ENCODE measurements around the gene RHOU. TPM values are rescaled to one million over a fixed set of nuclear protein-coding genes. Genes with fewer than 3 reads are reported as not detected.

The RHOU gene
- total RNA-seq, 2 donors from 2014 or later: 15.7 to 24.6 TPM

DNA sequence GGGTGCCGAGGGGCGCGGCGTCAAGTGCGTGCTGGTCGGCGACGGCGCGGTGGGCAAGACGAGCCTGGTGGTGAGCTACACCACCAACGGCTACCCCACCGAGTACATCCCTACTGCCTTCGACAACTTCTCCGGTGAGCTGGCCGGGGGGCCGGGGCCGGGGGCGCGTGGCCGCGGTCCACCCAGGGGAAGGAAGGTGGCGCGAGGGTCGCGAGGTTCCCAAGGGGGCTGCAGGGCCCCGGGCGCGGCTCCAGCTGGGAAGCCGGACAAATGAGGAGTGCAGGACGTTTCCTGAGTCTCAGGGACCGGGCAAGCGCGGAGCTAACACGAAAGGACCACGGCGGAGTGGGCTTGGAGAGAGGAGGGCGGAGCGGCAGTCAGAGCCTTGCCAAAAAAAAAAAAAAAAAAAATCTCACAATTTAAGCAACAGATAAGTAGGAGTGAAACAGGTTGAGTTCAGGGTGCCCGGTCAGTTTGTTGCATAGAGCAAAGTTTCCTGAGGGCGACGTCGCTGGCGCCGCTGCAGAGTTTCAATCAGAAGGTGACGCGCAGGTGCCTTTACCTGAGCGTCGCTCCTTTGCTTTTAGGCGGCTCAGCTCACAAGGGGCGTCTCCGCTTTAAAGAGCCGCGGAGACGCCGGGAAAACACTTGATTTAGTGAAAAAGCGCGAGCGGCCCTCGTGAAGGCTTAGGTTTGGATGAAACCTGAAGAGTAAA, 750 bp downstream of the RHOU start:
- DNase-seq (ENCODE audit: low spot score): peak; percentile 84
- intact Hi-C loops (cut with DNase I): loop anchor here (2.0 to 10.0 kb wide), 3 partner anchors 329 to 493 kb away; no protein-coding TSS in a partner anchor

DNA sequence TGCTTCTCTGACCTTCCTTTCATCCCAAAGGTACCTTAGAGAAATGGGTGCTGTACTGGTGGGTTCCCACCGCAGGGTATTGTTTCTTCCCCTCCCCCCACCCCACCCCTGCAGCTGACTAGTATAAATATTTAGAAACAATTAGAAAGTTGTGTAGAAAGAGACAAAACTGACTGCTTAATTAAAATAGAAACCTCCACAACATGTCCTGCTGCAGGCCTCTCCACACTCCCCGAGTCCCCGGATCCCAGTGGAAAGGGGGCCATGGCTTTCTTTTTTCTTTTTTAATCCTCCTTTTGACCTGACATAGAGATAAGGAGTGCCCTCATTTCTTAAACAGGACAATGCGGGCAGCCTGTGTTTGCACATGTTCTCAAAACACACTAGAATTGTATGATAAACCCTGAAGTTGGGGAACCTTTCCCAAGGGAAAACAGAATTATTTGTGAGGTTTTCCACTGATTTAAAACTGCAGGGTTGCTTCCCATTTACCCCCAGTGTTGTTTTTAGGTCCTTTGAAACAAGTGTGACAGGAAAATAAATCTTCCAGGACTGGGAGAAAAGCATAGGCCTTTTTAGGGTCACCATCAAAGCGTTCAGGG, 1.7 kb downstream of the RHOU start:
- DNase-seq (ENCODE audit: low spot score): no peak
- intact Hi-C loops (cut with DNase I): loop anchor here in 1 of 2 donors (10.0 kb wide), 2 partner anchors 328 to 488 kb away; no protein-coding TSS in a partner anchor

DNA sequence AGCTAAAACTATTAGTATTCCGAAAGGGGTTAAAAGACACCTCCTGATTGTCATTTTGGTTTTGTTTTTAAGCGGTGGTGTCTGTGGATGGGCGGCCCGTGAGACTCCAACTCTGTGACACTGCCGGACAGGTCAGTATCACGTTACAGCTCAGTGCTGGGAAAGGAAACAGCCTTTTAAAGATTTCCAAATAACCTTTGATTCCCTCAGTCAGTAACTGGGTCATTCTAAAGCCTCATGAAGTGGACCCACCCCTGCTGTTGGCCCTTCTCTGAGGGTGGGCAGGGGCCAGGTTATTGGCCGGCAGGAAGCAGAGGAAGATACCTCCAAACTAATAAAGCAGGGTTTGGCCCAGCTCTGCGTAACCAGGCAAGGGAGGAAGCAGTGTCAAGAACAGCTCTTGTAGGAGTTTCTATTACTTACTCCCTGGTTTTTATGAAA, 2.3 kb downstream of the RHOU start:
- no peak for DNase-seq (ENCODE audit: low spot score)
- intact Hi-C loops (cut with DNase I): loop anchor here in 1 of 2 donors (10.0 kb wide), 2 partner anchors 327 to 487 kb away; no protein-coding TSS in a partner anchor

- no peak for DNase-seq (ENCODE audit: low spot score)
- intact Hi-C loops (cut with DNase I): loop anchor here in 1 of 2 donors (10.0 kb wide), 2 partner anchors 325 to 485 kb away; no protein-coding TSS in a partner anchor
Observed at GRCh38 chr1:228739826-228740225, 4.5 kb downstream of the RHOU start.

GRCh38 chr1:228740543-228741317, 5.5 kb downstream of the RHOU start:
- intact Hi-C loops (cut with DNase I): no loop called here
- no peak for DNase-seq (ENCODE audit: low spot score)

DNA sequence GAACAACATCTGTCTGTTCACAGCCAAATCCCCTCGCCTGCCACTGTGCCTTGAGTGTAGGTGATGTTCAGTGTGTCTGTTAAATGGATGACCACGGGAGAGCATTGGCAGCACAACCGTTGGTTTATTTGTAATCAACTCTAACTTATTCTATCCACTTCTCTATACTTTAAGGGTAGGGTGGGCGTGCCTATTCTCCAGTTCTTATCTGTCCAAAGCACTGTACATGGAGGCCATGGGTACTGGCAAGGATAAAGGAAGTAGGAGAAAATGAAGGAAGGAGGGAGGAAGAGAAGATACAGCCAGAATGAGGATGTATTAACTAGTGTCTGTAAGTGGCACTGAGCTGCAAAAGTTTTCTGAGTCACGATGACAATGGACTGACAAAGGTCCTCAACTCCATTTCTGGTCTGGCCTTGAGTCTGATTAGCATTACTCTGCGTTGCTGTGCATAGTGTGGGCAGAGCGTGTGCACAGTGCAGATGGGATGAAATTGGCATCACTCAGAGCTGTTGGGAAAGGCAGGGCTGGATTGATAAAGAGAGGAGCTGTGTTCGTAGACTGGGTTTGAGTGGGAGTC, 7.1 kb downstream of the RHOU start:
- DNase-seq (ENCODE audit: low spot score): no peak
- intact Hi-C loops (cut with DNase I): no loop called here

DNA sequence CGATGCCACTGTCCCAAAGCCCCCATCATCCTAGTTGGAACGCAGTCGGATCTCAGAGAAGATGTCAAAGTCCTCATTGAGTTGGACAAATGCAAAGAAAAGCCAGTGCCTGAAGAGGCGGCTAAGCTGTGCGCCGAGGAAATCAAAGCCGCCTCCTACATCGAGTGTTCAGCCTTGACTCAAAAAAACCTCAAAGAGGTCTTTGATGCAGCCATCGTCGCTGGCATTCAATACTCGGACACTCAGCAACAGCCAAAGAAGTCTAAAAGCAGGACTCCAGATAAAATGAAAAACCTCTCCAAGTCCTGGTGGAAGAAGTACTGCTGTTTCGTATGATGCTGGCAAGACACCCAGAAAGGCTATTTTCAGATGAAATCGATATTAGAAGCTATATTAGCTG, 8.1 kb downstream of the RHOU start:
- intact Hi-C loops (cut with DNase I): no loop called here
- DNase-seq (ENCODE audit: low spot score): no peak

DNA sequence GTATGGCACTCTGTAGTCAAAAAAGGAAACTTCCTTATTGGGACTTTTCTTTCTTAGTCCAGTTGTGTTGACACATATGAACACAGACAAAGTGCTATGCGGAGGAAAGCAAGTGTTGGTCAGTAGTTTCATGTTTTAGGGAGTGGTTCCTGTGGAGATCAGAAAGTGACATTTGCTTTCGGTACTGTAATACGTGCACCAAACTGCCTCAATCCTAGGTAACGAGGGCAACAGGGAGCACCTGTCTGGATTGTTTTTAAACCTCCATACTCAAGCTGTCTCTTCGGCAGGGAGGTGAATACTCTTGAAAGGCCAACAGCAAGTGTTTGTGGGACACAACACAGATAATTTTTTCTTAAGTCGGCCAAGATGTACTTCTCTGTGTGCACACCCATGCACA, 9.1 kb downstream of the RHOU start:
- intact Hi-C loops (cut with DNase I): no loop called here
- DNase-seq (ENCODE audit: low spot score): no peak

GRCh38 chr1:228744918-228745317, 9.6 kb downstream of the RHOU start:
- intact Hi-C loops (cut with DNase I): no loop called here
- no peak for DNase-seq (ENCODE audit: low spot score)

DNA sequence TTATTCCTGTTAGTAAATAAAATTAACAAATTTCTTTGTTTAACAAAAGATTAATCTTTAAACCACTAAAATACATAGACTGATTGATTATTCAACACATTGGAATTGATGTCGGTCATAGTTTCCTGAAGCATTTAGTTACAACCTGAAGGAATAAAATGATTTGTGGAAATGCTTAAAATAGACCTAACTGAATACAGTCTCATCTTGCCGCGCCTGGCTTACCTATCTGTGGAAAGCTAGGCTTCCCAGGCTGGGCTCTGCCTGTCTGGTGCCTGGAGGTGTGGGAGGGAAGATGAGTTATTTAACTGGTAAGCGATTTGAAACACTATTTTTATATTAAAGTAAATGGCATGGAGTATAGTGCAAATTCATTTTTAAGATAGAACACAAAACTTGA, 10.2 kb downstream of the RHOU start:
- intact Hi-C loops (cut with DNase I): no loop called here
- no peak for DNase-seq (ENCODE audit: low spot score)

DNA sequence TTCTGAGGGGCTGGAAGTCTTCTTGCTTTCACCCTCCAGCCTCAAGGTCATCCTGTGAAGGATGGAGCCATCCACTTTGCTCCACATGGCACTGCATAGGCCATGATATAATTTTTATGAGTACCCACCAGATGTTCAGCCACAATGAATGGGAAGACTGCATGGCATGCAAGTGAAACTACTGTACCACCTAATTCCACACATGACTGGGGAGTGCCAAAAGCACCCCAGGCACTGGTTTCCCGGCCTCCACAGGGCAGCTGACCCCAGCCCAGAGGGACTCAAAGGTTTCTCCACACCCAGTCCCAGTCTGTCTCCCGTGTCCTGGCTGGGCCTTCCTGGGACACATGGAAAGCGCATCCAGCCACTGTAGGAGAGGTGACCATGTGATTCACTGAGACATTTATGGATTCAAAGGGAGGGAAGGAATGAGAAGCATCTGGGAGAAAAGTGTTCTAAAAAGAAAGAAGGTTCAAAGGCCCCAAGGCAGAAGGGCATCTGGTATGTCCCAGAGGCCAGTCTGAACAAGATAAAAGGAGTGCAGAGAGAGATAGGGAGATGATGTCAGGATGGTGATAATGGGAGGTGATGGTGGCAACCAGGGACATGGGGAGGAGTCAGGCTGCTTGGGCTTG, 12.1 kb downstream of the RHOU start:
- no peak for DNase-seq (ENCODE audit: low spot score)
- intact Hi-C loops (cut with DNase I): no loop called here

- no peak for DNase-seq (ENCODE audit: low spot score)
- intact Hi-C loops (cut with DNase I): no loop called here
Observed at GRCh38 chr1:228748029-228748428, 12.8 kb downstream of the RHOU start.

DNA sequence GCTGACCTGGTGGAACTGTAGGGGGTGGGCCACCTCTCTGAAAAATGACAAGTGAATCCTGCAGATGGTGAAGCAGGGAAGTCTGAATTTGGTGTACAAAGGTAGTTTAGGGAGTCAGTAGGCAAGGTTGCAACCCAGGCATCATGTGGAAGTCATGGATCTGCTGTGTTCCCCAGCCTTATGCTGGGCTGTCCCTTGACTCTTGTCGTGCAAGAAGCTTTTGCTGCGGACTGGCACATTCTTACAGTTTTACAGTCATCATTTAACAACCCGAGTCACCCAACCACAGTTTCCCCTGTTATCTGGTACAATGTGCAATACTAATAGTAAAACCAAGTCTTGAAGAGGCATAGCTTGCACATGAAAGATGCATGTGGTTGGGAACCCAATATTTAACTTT, 13.2 kb downstream of the RHOU start:
- intact Hi-C loops (cut with DNase I): no loop called here
- no peak for DNase-seq (ENCODE audit: low spot score)

DNA sequence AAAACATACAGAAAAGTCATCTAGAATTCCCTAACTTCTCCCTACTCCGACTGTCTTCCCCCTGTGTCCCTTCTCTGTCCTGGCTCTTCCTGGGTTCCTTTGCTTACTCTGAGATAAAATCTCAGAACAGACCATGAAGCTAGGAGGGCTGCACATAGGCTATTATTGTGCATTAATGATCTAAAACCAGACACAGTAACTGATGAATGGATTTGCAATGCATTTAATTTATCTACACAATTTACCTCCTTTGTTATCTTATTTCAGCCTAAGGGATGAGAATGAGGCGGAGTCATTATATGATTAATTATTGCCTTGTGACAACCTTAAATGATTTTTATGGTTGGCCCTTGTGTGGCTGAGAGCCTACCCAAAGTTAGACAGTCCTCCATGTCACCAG, 14.5 kb downstream of the RHOU start:
- intact Hi-C loops (cut with DNase I): no loop called here
- no peak for DNase-seq (ENCODE audit: low spot score)

DNA sequence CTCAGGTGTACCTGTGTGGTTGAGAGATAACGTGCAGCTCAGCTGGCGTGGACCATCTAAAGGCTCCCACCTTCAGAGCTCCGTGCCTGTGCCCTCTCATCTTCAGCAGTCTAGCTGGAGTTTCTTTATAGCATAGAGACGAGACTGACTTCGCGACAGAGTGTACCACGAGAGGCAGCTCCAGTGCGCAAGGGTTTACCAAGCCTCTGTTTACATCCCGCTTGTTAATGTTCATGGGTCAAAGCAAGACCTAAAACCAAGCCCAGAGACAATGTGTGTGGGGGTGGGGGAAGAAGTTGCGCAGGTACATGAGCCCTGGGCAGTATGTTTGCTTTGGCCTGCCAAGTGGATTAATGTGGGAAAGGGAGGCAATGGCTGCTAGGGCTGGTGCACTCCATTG, 15.6 kb downstream of the RHOU start:
- no peak for DNase-seq (ENCODE audit: low spot score)
- intact Hi-C loops (cut with DNase I): no loop called here

- intact Hi-C loops (cut with DNase I): no loop called here
Observed at GRCh38 chr1:228751360-228752098, 16.2 kb downstream of the RHOU start.

DNA sequence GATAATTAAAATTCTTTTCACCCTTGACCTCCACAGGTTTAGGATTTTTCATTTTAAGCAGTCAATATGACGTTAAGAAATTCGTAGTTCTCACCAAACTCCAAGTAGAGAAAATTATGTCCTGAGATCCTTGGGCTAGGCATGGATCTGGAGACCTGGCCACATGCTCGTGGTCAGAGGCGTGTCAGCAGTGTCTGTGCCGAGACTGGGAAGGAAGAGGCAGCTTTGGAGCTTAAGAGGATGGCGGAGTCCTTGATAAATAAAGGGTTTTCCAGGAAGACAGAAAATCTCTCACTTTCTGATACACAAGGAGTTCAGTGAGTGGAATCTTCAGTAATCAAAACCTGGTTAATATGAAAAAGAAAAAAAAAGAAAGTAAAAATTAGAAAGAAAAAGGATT, 17.0 kb downstream of the RHOU start:
- DNase-seq (ENCODE audit: low spot score): no peak
- intact Hi-C loops (cut with DNase I): no loop called here

More at GRCh38 chr1:228751360-228752098, 16.2 kb downstream of the RHOU start:
- no peak for DNase-seq (ENCODE audit: low spot score)

DNA sequence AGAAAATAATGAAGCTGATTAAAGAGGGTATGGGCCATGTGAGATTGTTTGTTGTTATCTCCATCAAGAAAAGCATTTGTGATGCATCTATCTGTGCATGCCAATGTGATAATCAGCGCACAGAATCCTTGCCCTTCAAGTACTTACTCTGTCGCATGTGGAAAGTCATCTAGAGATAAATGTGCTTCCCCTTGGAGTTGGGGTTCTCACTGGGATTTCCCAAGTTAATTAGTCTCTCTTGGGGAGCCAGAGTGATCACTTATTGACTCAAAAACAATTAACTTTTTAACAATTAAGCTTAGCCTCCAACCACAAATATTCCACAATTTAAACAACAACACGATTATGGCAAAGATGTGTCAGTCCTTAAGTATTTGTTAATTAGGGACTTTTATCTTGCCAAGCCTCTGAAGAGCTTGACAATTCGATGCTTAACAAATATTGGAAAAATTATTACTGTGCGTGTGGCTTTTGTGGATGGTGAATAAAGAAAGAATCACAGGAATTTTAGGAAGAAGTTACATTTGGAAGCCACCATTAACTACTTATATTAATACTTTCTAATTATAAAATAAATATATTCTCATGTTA, 17.5 kb downstream of the RHOU start:
- intact Hi-C loops (cut with DNase I): no loop called here
- no peak for DNase-seq (ENCODE audit: low spot score)

All from posterior vena cava (tissue), 2 donors.